ENCODE results near the gene DGKB.

The DGKB gene

DNA sequence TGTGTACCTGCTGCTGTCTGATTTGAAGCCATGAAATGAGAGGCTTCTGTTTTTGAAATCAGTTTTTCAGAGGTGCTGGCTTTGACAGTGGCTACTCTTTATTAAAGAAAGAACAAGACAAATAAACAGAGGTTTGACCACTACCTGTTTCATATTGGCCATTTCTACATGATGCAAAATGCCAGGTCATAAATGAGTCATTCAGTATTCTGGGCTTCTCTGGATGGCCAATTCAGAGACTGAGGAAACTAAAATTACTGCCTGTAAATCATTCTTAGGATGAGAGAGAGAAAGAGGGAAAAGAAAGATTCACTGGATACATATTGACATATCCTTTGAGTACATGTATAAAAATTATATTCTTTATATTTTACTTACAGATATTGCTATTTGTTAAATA is 609.8 kb downstream of the DGKB start:
- H3K4ac ChIP-seq (ENCODE audit: low read depth in 1 of 2, low read length in 2 of 2) = no peak overlapping the region
- no peak overlapping the region for H3K9ac ChIP-seq (ENCODE audit: low read length)

DNA sequence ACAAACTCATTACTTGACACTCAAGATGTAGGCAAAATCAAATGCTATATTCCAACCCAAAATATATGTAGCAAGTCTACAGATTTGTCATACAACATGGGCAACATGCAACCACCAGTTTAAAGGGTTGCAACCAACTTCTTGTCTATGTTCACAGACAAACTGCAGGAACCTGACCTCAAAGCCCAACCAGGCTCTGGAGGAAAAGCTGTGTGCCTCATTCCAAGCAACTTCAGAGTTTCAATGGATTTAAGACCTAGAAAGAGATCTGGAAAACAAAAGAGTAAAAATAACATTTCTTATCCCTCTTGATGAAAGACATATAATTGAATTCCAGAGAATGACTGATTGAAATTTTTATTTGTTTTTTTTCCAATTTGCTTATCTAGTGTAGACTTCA is 612.6 kb downstream of the DGKB start:
- H4K91ac ChIP-seq (ENCODE audit: low read length) = no peak overlapping the region
- H3K23ac ChIP-seq (ENCODE audit: low read length in 2 of 2) = no peak overlapping the region
- no peak for DNase-seq
- H3K14ac ChIP-seq (ENCODE audit: low read length in 2 of 2) = no peak overlapping the region
- H3K4me2 ChIP-seq (ENCODE audit: low read length, poor library complexity, severe bottlenecking) = no peak overlapping the region
- H3K27ac ChIP-seq (ENCODE audit: low read length, poor library complexity, severe bottlenecking) = no peak overlapping the region
- no peaks in the 10 kb centered on the region for H3K36me3 ChIP-seq (ENCODE audit: control insufficient read depth in 1 of 2, insufficient read depth in 2 of 2, low read depth in 1 of 2, low read length in 2 of 2)
- H2BK15ac ChIP-seq (ENCODE audit: low read depth, poor library complexity, severe bottlenecking) = no peak overlapping the region
- H3K18ac ChIP-seq (ENCODE audit: low read depth in 1 of 2, low read length in 2 of 2) = no peak overlapping the region
- H2AFZ ChIP-seq (ENCODE audit: low read depth, low read length) = no peak overlapping the region
- H3K27me3 ChIP-seq (ENCODE audit: control insufficient read depth in 1 of 2, insufficient read depth in 1 of 2, low read length in 2 of 2) = no peaks in the 10 kb centered on the region
- H2AK5ac ChIP-seq (ENCODE audit: low read length, severe bottlenecking) = no peak overlapping the region
- no peak overlapping the region for H3K9ac ChIP-seq (ENCODE audit: low read length)
- H3K4me3 ChIP-seq (ENCODE audit: insufficient read depth in 1 of 2, low read depth in 1 of 2, low read length in 2 of 2) = no peak overlapping the region
- no peak overlapping the region for H2BK5ac ChIP-seq (ENCODE audit: low read depth, low read length, poor library complexity, severe bottlenecking)
- no peak overlapping the region for H3K4ac ChIP-seq (ENCODE audit: low read depth in 1 of 2, low read length in 2 of 2)
- no peak overlapping the region for H4K8ac ChIP-seq (ENCODE audit: low read length)
- no peak overlapping the region for H2BK120ac ChIP-seq (ENCODE audit: low read depth, low read length)
- H3K9me3 ChIP-seq (ENCODE audit: control insufficient read depth, low read length) = no peaks in the 10 kb centered on the region
- H3K4me1 ChIP-seq (ENCODE audit: control insufficient read depth, insufficient read depth, low read depth, low read length) = no peaks in the 10 kb centered on the region
- H2BK12ac ChIP-seq (ENCODE audit: low read length in 2 of 2) = no peak overlapping the region
- H3K79me1 ChIP-seq (replicated peaks; ENCODE audit: low read length, poor library complexity, severe bottlenecking) = no peaks in the 10 kb centered on the region

More for the DNA sequence above, 609.8 kb downstream of the DGKB start:
- H3K4me3 ChIP-seq (ENCODE audit: insufficient read depth in 1 of 2, low read depth in 1 of 2, low read length in 2 of 2) = no peak overlapping the region
- no peak overlapping the region for H3K27ac ChIP-seq (ENCODE audit: low read length, poor library complexity, severe bottlenecking)
- no peak overlapping the region for H2BK5ac ChIP-seq (ENCODE audit: low read depth, low read length, poor library complexity, severe bottlenecking)
- H3K36me3 ChIP-seq (ENCODE audit: control insufficient read depth in 1 of 2, insufficient read depth in 2 of 2, low read depth in 1 of 2, low read length in 2 of 2) = no peaks in the 10 kb centered on the region
- H3K9me3 ChIP-seq (ENCODE audit: control insufficient read depth, low read length) = no peaks in the 10 kb centered on the region
- no peak overlapping the region for H3K4me2 ChIP-seq (ENCODE audit: low read length, poor library complexity, severe bottlenecking)
- no peak overlapping the region for H4K8ac ChIP-seq (ENCODE audit: low read length)
- H2BK12ac ChIP-seq (ENCODE audit: low read length in 2 of 2) = no peak overlapping the region
- no peak overlapping the region for H3K18ac ChIP-seq (ENCODE audit: low read depth in 1 of 2, low read length in 2 of 2)
- H2BK120ac ChIP-seq (ENCODE audit: low read depth, low read length) = no peak overlapping the region
- DNase-seq = no peak
- no peak overlapping the region for H2BK15ac ChIP-seq (ENCODE audit: low read depth, poor library complexity, severe bottlenecking)
- no peak overlapping the region for H3K23ac ChIP-seq (ENCODE audit: low read length in 2 of 2)
- no peak overlapping the region for H4K91ac ChIP-seq (ENCODE audit: low read length)
- H3K14ac ChIP-seq (ENCODE audit: low read length in 2 of 2) = no peak overlapping the region
- no peaks in the 10 kb centered on the region for H3K4me1 ChIP-seq (ENCODE audit: control insufficient read depth, insufficient read depth, low read depth, low read length)
- H3K27me3 ChIP-seq (ENCODE audit: control insufficient read depth in 1 of 2, insufficient read depth in 1 of 2, low read length in 2 of 2) = no peaks in the 10 kb centered on the region
- H2AK5ac ChIP-seq (ENCODE audit: low read length, severe bottlenecking) = no peak overlapping the region
- H3K79me1 ChIP-seq (replicated peaks; ENCODE audit: low read length, poor library complexity, severe bottlenecking) = no peaks in the 10 kb centered on the region
- H2AFZ ChIP-seq (ENCODE audit: low read depth, low read length) = no peak overlapping the region

DNA sequence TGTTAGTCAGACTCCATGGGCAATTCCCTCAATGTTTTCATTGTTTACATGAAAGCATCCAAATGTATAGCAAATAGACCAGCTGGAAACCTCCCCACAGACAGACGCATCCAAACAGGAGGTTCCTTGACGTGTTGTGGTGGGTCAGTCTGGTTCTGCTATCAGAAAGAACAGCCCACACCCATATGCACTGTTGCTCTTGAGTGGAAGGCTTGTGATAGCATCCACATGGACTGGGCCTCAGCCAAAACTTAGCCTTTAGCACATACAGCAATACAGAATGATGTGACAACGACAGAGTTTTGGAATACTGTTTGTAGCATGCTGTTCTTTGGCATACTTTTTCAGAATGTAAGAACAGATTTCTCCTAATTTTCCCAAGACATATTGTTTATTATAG is 613.9 kb downstream of the DGKB start:
- no peak overlapping the region for H3K4me2 ChIP-seq (ENCODE audit: low read length, poor library complexity, severe bottlenecking)
- no peak overlapping the region for H4K8ac ChIP-seq (ENCODE audit: low read length)
- no peaks in the 10 kb centered on the region for H3K27me3 ChIP-seq (ENCODE audit: control insufficient read depth in 1 of 2, insufficient read depth in 1 of 2, low read length in 2 of 2)
- H2AK5ac ChIP-seq (ENCODE audit: low read length, severe bottlenecking) = no peak overlapping the region
- DNase-seq = no peak
- no peaks in the 10 kb centered on the region for H3K9me3 ChIP-seq (ENCODE audit: control insufficient read depth, low read length)
- H4K91ac ChIP-seq (ENCODE audit: low read length) = no peak overlapping the region
- no peak overlapping the region for H3K27ac ChIP-seq (ENCODE audit: low read length, poor library complexity, severe bottlenecking)
- H3K14ac ChIP-seq (ENCODE audit: low read length in 2 of 2) = no peak overlapping the region
- H3K4me3 ChIP-seq (ENCODE audit: insufficient read depth in 1 of 2, low read depth in 1 of 2, low read length in 2 of 2) = no peak overlapping the region
- no peaks in the 10 kb centered on the region for H3K79me1 ChIP-seq (replicated peaks; ENCODE audit: low read length, poor library complexity, severe bottlenecking)
- no peak overlapping the region for H2AFZ ChIP-seq (ENCODE audit: low read depth, low read length)
- no peak overlapping the region for H2BK12ac ChIP-seq (ENCODE audit: low read length in 2 of 2)
- H3K18ac ChIP-seq (ENCODE audit: low read depth in 1 of 2, low read length in 2 of 2) = no peak overlapping the region
- H3K36me3 ChIP-seq (ENCODE audit: control insufficient read depth in 1 of 2, insufficient read depth in 2 of 2, low read depth in 1 of 2, low read length in 2 of 2) = no peaks in the 10 kb centered on the region
- H2BK15ac ChIP-seq (ENCODE audit: low read depth, poor library complexity, severe bottlenecking) = no peak overlapping the region
- no peak overlapping the region for H2BK5ac ChIP-seq (ENCODE audit: low read depth, low read length, poor library complexity, severe bottlenecking)
- H3K4ac ChIP-seq (ENCODE audit: low read depth in 1 of 2, low read length in 2 of 2) = no peak overlapping the region
- H3K4me1 ChIP-seq (ENCODE audit: control insufficient read depth, insufficient read depth, low read depth, low read length) = no peaks in the 10 kb centered on the region
- WGBS = 59% methylated on average over 2 of the region's 3 CpGs
- H3K23ac ChIP-seq (ENCODE audit: low read length in 2 of 2) = no peak overlapping the region
- no peak overlapping the region for H2BK120ac ChIP-seq (ENCODE audit: low read depth, low read length)
- H3K9ac ChIP-seq (ENCODE audit: low read length) = no peak overlapping the region

DNA sequence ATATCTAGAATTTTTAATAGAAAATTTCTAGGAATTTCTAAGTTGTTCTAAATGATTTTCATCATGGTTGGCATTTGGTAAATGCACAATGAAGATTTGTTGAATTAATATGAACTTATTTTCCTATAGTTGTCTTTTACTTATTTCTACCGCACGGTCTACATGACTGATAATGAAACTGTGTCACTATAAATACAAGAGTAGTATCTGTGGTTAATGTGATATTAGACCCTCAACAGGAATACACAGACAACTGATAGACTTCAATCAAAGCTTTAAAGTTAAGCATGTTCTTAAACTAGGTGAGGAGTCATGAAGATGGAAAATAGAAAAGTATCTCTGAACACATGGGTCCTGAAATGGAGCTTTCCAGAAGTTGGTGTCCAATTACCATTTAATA is 615.2 kb downstream of the DGKB start:
- H2AK5ac ChIP-seq (ENCODE audit: low read length, severe bottlenecking) = no peak overlapping the region
- no peak overlapping the region for H2BK120ac ChIP-seq (ENCODE audit: low read depth, low read length)
- H2BK12ac ChIP-seq (ENCODE audit: low read length in 2 of 2) = no peak overlapping the region
- no CpG with 5 or more reads among the region's 2 CpGs for WGBS
- H3K4me1 ChIP-seq (ENCODE audit: control insufficient read depth, insufficient read depth, low read depth, low read length) = no peaks in the 10 kb centered on the region
- no peak overlapping the region for H3K4me3 ChIP-seq (ENCODE audit: insufficient read depth in 1 of 2, low read depth in 1 of 2, low read length in 2 of 2)
- no peaks in the 10 kb centered on the region for H3K27me3 ChIP-seq (ENCODE audit: control insufficient read depth in 1 of 2, insufficient read depth in 1 of 2, low read length in 2 of 2)
- H3K23ac ChIP-seq (ENCODE audit: low read length in 2 of 2) = no peak overlapping the region
- no peak overlapping the region for H2BK5ac ChIP-seq (ENCODE audit: low read depth, low read length, poor library complexity, severe bottlenecking)
- H3K9ac ChIP-seq (ENCODE audit: low read length) = no peak overlapping the region
- H3K27ac ChIP-seq (ENCODE audit: low read length, poor library complexity, severe bottlenecking) = no peak overlapping the region
- no peak overlapping the region for H2AFZ ChIP-seq (ENCODE audit: low read depth, low read length)
- H2BK15ac ChIP-seq (ENCODE audit: low read depth, poor library complexity, severe bottlenecking) = no peak overlapping the region
- no peak overlapping the region for H4K8ac ChIP-seq (ENCODE audit: low read length)
- no peaks in the 10 kb centered on the region for H3K79me1 ChIP-seq (replicated peaks; ENCODE audit: low read length, poor library complexity, severe bottlenecking)
- H3K14ac ChIP-seq (ENCODE audit: low read length in 2 of 2) = no peak overlapping the region
- H3K9me3 ChIP-seq (ENCODE audit: control insufficient read depth, low read length) = no peaks in the 10 kb centered on the region
- H3K36me3 ChIP-seq (ENCODE audit: control insufficient read depth in 1 of 2, insufficient read depth in 2 of 2, low read depth in 1 of 2, low read length in 2 of 2) = no peaks in the 10 kb centered on the region
- no peak for DNase-seq
- no peak overlapping the region for H3K4ac ChIP-seq (ENCODE audit: low read depth in 1 of 2, low read length in 2 of 2)
- H3K4me2 ChIP-seq (ENCODE audit: low read length, poor library complexity, severe bottlenecking) = no peak overlapping the region
- no peak overlapping the region for H4K91ac ChIP-seq (ENCODE audit: low read length)
- no peak overlapping the region for H3K18ac ChIP-seq (ENCODE audit: low read depth in 1 of 2, low read length in 2 of 2)
